Measurements from ENCODE around the gene ABRAXAS1.

DNA sequence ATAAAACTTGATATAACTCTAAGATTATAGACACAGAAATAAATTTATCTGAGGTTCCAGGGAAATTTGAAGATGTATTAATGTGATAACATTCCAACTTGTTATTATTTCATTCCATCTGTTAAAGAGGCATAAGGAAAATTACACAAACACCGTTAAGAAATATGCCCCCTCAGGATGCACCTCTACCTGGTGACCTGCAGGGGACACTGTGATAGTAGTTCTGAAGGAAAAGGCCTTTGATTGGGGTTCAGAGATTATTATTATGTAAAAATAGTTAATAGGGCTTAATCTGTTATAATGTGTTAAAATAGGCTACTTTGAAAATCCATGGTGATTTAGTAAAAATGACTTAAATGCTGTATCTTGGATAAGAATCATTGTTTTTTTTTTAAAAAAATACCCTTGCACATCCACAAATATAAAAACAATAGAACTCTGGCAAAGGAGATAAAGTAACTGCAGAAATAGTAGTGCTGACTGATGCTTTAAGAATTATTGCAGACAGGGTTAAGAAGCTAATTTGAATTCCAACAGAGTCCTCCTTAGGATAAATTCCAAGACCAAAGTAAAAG lies 6.1 kb upstream of the ABRAXAS1 start:
- TF ChIP-seq POLR2AphosphoS5 (IDR thresholded peaks at IDR 0.05) (no peak), POLR2A (IDR thresholded peaks at IDR 0.05) (no peak)
- TF ChIP-seq, protein P1, sequence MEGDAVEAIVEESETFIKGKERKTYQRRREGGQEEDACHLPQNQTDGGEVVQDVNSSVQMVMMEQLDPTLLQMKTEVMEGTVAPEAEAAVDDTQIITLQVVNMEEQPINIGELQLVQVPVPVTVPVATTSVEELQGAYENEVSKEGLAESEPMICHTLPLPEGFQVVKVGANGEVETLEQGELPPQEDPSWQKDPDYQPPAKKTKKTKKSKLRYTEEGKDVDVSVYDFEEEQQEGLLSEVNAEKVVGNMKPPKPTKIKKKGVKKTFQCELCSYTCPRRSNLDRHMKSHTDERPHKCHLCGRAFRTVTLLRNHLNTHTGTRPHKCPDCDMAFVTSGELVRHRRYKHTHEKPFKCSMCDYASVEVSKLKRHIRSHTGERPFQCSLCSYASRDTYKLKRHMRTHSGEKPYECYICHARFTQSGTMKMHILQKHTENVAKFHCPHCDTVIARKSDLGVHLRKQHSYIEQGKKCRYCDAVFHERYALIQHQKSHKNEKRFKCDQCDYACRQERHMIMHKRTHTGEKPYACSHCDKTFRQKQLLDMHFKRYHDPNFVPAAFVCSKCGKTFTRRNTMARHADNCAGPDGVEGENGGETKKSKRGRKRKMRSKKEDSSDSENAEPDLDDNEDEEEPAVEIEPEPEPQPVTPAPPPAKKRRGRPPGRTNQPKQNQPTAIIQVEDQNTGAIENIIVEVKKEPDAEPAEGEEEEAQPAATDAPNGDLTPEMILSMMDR (IDR thresholded peaks at IDR 0.05): peak in 2 of 4 experiments; percentile 41 to 45
